ENCODE results near the gene RPL13. TPM values are rescaled to one million over a fixed set of nuclear protein-coding genes. Genes with fewer than 3 reads are reported as not detected.

Gene RPL13
- total and polyA plus RNA-seq, 9 of the 15 experiments (the other 6 are each of a cell fraction or from before 2014, with no cell fraction given): 227 to 6,042 (median 1,633) TPM

GRCh38 chr16:89574681-89575246 is 14.3 kb downstream of the RPL13 start (continued):
- TF ChIP-seq ZC3H8 (IDR thresholded peaks at IDR 0.05): no peak
- no peak for TF ChIP-seq ZNF431 (CRISPR knock-in tag; IDR thresholded peaks at IDR 0.05)
- TF ChIP-seq TCF7L2 (IDR thresholded peaks at IDR 0.05; ENCODE audit: low read depth, low read length): no peak
- TF ChIP-seq, protein P1, sequence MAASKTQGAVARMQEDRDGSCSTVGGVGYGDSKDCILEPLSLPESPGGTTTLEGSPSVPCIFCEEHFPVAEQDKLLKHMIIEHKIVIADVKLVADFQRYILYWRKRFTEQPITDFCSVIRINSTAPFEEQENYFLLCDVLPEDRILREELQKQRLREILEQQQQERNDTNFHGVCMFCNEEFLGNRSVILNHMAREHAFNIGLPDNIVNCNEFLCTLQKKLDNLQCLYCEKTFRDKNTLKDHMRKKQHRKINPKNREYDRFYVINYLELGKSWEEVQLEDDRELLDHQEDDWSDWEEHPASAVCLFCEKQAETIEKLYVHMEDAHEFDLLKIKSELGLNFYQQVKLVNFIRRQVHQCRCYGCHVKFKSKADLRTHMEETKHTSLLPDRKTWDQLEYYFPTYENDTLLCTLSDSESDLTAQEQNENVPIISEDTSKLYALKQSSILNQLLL (CRISPR knock-in tag; IDR thresholded peaks at IDR 0.05; ENCODE audit: borderline replicate concordance): no peak
- TF ChIP-seq ZNF184 (CRISPR knock-in tag; IDR thresholded peaks at IDR 0.05): no peak
- TF ChIP-seq XRCC5 (IDR thresholded peaks at IDR 0.05; ENCODE audit: low read depth, low read length): 0 out of 2 replicates have a peak, but pooled peaks have one; percentile 49
- TF ChIP-seq ZNF408 (CRISPR knock-in tag; IDR thresholded peaks at IDR 0.05; ENCODE audit: low read depth): no peak
- TF ChIP-seq GTF3C2 (IDR thresholded peaks at IDR 0.05; ENCODE audit: borderline replicate concordance, extremely low read depth, insufficient read length): no peak
- TF ChIP-seq HMGXB4 (CRISPR knock-in tag; IDR thresholded peaks at IDR 0.05): no peak
- TF ChIP-seq ZNF224 (CRISPR knock-in tag; IDR thresholded peaks at IDR 0.05): no peak
- TF ChIP-seq PML (IDR thresholded peaks at IDR 0.05; ENCODE audit: low read length): 0 out of 2 replicates have a peak, but pooled peaks have one; percentile 22
- TF ChIP-seq CREB3 (tag; conservative IDR thresholded peaks at IDR 0.05; ENCODE audit: low read depth): no peak
- TF ChIP-seq ZZZ3 (IDR thresholded peaks at IDR 0.05): no peak
- no peak for TF ChIP-seq CHCHD3 (CRISPR knock-in tag; IDR thresholded peaks at IDR 0.05)
- no peak for TF ChIP-seq SRSF7 (optimal IDR thresholded peaks at IDR 0.05; ENCODE audit: low read depth, low read length)
- no peak for TF ChIP-seq MEF2D (tag; conservative IDR thresholded peaks at IDR 0.05; ENCODE audit: low read depth)
- TF ChIP-seq HCFC1 (IDR thresholded peaks at IDR 0.05; ENCODE audit: low read depth, low read length): peak; percentile 19; the same call in 1 of the 2 replicates
- TF ChIP-seq, protein P2, sequence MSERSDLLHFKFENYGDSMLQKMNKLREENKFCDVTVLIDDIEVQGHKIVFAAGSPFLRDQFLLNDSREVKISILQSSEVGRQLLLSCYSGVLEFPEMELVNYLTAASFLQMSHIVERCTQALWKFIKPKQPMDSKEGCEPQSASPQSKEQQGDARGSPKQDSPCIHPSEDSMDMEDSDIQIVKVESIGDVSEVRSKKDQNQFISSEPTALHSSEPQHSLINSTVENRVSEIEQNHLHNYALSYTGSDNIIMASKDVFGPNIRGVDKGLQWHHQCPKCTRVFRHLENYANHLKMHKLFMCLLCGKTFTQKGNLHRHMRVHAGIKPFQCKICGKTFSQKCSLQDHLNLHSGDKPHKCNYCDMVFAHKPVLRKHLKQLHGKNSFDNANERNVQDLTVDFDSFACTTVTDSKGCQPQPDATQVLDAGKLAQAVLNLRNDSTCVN (CRISPR knock-in tag; IDR thresholded peaks at IDR 0.05): no peak
- peak; percentile 86 to 92 for TF ChIP-seq RAD21 (CRISPR knock-in tag; conservative IDR thresholded peaks at IDR 0.05 in 1 of 2, IDR thresholded peaks at IDR 0.05 in 1 of 2)
- TF ChIP-seq ETV5 (CRISPR knock-in tag; IDR thresholded peaks at IDR 0.05; ENCODE audit: low read depth): no peak
- TF ChIP-seq THRAP3 (IDR thresholded peaks at IDR 0.05; ENCODE audit: borderline replicate concordance): no peak
